HFF-Myc (cell line): ENCODE results near the gene ERGIC3.

Source experiments
- DNase-seq: peaks from one replicate; pipeline ENCODE4 v3.0.0-alpha.2; 2011; ENCODE audit warnings: low read depth; ENCODE audit errors: extremely low read depth
- H3K4me3 ChIP-seq: replicated peaks from 2 replicates; pipeline ENCODE4 v1.5.1; 2011; ENCODE audit warnings: low read depth, mild to moderate bottlenecking, control low read depth, low read length
- TF ChIP-seq, protein P1 (sequence below): IDR thresholded peaks from 2 replicates; pipeline ENCODE4 v1.5.1; 2012; ENCODE audit warnings: mild to moderate bottlenecking, low read depth, low read length, control low read depth; ENCODE audit errors: missing control alignments

The ERGIC3 gene

GRCh38 chr20:35541783-35542662 is at the start of gene ERGIC3:
Gene ERGIC3 (plus strand): TSS chr20:35542078. CDS start chr20:35542098, 20 bp downstream.
- TF ChIP-seq, protein P1, sequence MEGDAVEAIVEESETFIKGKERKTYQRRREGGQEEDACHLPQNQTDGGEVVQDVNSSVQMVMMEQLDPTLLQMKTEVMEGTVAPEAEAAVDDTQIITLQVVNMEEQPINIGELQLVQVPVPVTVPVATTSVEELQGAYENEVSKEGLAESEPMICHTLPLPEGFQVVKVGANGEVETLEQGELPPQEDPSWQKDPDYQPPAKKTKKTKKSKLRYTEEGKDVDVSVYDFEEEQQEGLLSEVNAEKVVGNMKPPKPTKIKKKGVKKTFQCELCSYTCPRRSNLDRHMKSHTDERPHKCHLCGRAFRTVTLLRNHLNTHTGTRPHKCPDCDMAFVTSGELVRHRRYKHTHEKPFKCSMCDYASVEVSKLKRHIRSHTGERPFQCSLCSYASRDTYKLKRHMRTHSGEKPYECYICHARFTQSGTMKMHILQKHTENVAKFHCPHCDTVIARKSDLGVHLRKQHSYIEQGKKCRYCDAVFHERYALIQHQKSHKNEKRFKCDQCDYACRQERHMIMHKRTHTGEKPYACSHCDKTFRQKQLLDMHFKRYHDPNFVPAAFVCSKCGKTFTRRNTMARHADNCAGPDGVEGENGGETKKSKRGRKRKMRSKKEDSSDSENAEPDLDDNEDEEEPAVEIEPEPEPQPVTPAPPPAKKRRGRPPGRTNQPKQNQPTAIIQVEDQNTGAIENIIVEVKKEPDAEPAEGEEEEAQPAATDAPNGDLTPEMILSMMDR: no peak
- DNase-seq: peak; percentile 77
- H3K4me3 ChIP-seq: peak within 1 kb of the TSS; percentile 78

DNA sequence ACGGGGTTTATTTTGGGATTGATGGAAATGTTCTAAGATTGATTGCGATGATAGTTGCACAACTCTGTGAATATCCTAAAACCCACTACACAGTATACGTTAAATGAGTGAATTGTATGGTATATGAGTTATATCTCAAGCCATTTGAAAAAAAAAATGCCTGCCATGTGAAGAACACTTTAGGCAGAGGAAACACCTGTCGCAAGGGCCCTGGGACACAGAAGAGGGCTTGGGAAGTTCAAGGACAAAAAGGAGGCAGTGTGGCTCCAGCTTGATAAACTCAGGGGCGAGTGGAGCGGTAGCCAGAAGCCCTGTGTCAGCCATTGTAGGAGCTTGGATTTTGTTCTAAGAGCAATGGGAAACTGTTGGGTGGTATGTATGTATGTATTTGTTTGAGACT is 49.5 kb upstream of the ERGIC3 start:
- no peak overlapping the region for H3K4me3 ChIP-seq
- TF ChIP-seq, protein P1: no peak
- no peak for DNase-seq

- no peak overlapping the region for H3K4me3 ChIP-seq
- DNase-seq: no peak
- TF ChIP-seq, protein P1: no peak
These were observed 45.4 kb upstream of the ERGIC3 start for GRCh38 chr20:35496481-35496880.

DNA sequence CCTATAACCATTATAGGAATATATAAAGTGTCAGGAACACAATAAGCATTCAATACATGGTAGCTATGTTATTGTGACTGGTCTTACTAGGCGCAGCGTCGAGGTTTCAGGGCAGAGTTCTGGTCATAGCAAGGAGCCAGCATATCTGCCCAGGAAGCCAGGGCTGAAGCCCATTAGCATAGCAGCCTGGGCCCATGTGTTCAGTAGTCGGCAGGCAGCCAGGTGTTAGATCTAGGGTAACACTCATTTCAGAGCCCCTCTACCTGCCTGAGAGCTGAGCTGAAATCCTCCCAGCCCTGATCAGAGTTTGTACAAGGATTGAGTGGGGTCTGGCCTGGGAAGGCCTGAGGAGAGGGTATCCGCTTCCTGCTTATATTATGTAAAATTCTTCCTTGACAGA is 44.6 kb upstream of the ERGIC3 start:
- DNase-seq: no peak
- TF ChIP-seq, protein P1: no peak
- no peak overlapping the region for H3K4me3 ChIP-seq

DNA sequence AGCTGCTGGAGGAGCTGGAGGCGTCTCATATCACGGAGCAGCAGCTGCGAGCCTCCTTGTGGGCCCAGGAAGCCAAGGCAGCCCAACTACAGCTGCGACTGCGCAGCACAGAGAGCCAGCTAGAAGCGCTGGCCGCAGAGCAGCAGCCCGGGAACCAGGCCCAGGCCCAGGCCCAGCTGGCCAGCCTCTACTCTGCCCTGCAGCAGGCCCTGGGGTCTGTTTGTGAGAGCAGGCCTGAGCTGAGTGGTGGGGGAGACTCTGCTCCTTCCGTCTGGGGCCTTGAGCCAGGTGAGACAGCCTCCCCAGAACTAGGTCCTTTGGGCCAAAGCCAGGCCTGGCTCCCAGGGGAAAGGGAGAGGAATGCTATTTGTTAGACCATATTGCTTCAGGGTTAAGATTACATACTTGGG is 44.1 kb upstream of the ERGIC3 start:
- TF ChIP-seq, protein P1: no peak
- no peak overlapping the region for H3K4me3 ChIP-seq
- no peak for DNase-seq

DNA sequence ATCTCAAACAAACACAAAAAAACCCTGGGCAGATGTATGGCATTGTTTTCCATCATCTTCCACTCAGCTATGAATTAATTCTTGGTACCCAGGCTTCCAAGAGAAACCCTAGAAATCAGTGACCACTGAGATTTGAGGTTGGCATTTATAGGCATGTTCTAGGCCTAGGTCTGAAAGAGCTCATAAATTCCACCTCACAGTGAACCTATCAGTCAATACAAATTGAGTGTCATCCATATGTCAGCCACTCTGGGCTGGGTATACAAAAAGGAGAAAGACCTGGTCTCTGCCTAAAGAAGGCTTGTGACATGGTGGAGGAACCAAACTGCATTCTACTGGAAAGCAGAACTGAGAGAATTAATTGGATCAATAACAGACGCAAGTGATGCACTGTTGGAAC is 42.6 kb upstream of the ERGIC3 start:
- DNase-seq: no peak
- TF ChIP-seq, protein P1: no peak
- no peak overlapping the region for H3K4me3 ChIP-seq
